Femur (tissue), 1 donor: ENCODE measurements around the gene HYAL4.
"Not testable (repeated sequence)": the region's sequence is repeated elsewhere in the genome, so short reads cannot be mapped to it uniquely, and the experiment has no call there.

Source experiments
- DNase-seq: peaks from one replicate; pipeline ENCODE4 v3.0.0-alpha.2; 2017

HYAL4 gene

GRCh38 chr7:123844712-123845219 is at the start of gene HYAL4:
HYAL4 (plus strand) TSS chr7:123845169; CDS start chr7:123868274, 23,105 bp downstream.
- DNase-seq: no peak

- DNase-seq: no peak
Observed at GRCh38 chr7:123795917-123796316, 49.1 kb upstream of the HYAL4 start.

- no peak for DNase-seq
Observed at GRCh38 chr7:123796568-123796967, 48.4 kb upstream of the HYAL4 start.

- DNase-seq: no peak
Observed at GRCh38 chr7:123797673-123798531, 47.1 kb upstream of the HYAL4 start.

- no peak for DNase-seq
Observed at GRCh38 chr7:123798532-123799188, 46.3 kb upstream of the HYAL4 start.

- no peak for DNase-seq
Observed at GRCh38 chr7:123802249-123802648, 42.7 kb upstream of the HYAL4 start.

- DNase-seq: no peak
Observed at GRCh38 chr7:123805287-123805686, 39.7 kb upstream of the HYAL4 start.

- no peak for DNase-seq
Observed at GRCh38 chr7:123809471-123809870, 35.5 kb upstream of the HYAL4 start.

GRCh38 chr7:123811056-123811455 is 33.9 kb upstream of the HYAL4 start:
- no peak for DNase-seq

GRCh38 chr7:123816916-123817315 is 28.1 kb upstream of the HYAL4 start:
- no peak for DNase-seq

GRCh38 chr7:123819001-123819400 is 26.0 kb upstream of the HYAL4 start:
- DNase-seq: no peak

GRCh38 chr7:123819795-123820194 is 25.2 kb upstream of the HYAL4 start:
- not testable (repeated sequence) for DNase-seq

GRCh38 chr7:123820864-123821263 is 24.1 kb upstream of the HYAL4 start:
- DNase-seq: no peak

GRCh38 chr7:123821320-123821719 is 23.6 kb upstream of the HYAL4 start:
- DNase-seq: no peak

GRCh38 chr7:123823898-123824753 is 20.8 kb upstream of the HYAL4 start:
- no peak for DNase-seq

- DNase-seq: no peak
Observed at GRCh38 chr7:123824754-123825067, 20.3 kb upstream of the HYAL4 start.

GRCh38 chr7:123828805-123829204 is 16.2 kb upstream of the HYAL4 start:
- DNase-seq: no peak

- no peak for DNase-seq
Observed at GRCh38 chr7:123836656-123837055, 8.3 kb upstream of the HYAL4 start.

GRCh38 chr7:123839106-123839505 is 5.9 kb upstream of the HYAL4 start:
- DNase-seq: not testable (repeated sequence)

- DNase-seq: not testable (repeated sequence)
Observed at GRCh38 chr7:123844142-123844541, 827 bp upstream of the HYAL4 start.

- no peak for DNase-seq
Observed at GRCh38 chr7:123845823-123846216, 851 bp downstream of the HYAL4 start.

GRCh38 chr7:123846217-123846891 is 1.4 kb downstream of the HYAL4 start:
- DNase-seq: no peak

GRCh38 chr7:123847868-123848267 is 2.9 kb downstream of the HYAL4 start:
- no peak for DNase-seq
